Heart right ventricle (tissue), 16 donors: ENCODE measurements around the gene MTA2. TPM values are rescaled to one million over a fixed set of nuclear protein-coding genes. Genes with fewer than 3 reads are reported as not detected.

Experiments used
- ATAC-seq, 8 donors: fragments of 200-7000 bp; cut with Tn5 transposase; one replicate each; pipeline ENCODE4 v1.9.1; 2020; ENCODE audit warnings: mild to moderate bottlenecking in 8 of 8, moderate library complexity in 8 of 8, moderate number of reproducible peaks in 1 of 8
- DNase-seq, 2 donors: peaks; one replicate each; pipeline ENCODE4 v3.0.0-alpha.2; 2020
- H3K27ac ChIP-seq, 10 donors: fragments of 200-600 bp; sonication (generic) in 2 of 10; one replicate each; pipeline versions ENCODE4 v1.5.0 to v1.8.0; 2020 to 2022; ENCODE audit warnings: mild to moderate bottlenecking in 3 of 10
- H3K27me3 ChIP-seq, 7 donors: fragments of 200-600 bp; one replicate each; pipeline ENCODE4 v1.8.0; 2021 to 2022; ENCODE audit warnings: mild to moderate bottlenecking in 2 of 7
- H3K36me3 ChIP-seq, 9 donors: fragments of 200-600 bp; sonication (generic) in 1 of 9; one replicate each; pipeline versions ENCODE4 v1.5.0 to v1.8.0; 2020 to 2022; ENCODE audit warnings: mild to moderate bottlenecking in 2 of 9
- H3K4me1 ChIP-seq, 9 donors: fragments of 200-600 bp; sonication (generic) in 1 of 9; one replicate each; pipeline versions ENCODE4 v1.5.0 to v1.8.0; 2020 to 2022; ENCODE audit warnings: mild to moderate bottlenecking in 4 of 9
- H3K4me3 ChIP-seq, 10 donors: fragments of 200-600 bp; sonication (generic) in 2 of 10; one replicate each; pipeline versions ENCODE4 v1.5.0 to v1.8.0; 2020 to 2022; ENCODE audit warnings: mild to moderate bottlenecking in 7 of 10, moderate library complexity in 2 of 10
- H3K9me3 ChIP-seq, 11 donors: fragments of 200-600 bp in 10 of 11; sonication (generic) in 2 of 11; one replicate each; pipeline versions ENCODE4 v1.5.0 to v1.8.0; 2013 to 2022; ENCODE audit warnings: mild to moderate bottlenecking in 2 of 11, control low read depth in 1 of 11, moderate library complexity in 1 of 11
- whole genome bisulfite sequencing, 2 donors: extraction: QIAGEN DNeasy Blood & Tissue Kit; methylation state at CpG; one replicate each; pipeline ENCODE4 v1.1.7; 2013; ENCODE audit warnings: inconsistent platforms in 1 of 2; 5-methylcytosine and 5-hydroxymethylcytosine counted together
- intact Hi-C, 10 donors: fragments of 100-400 bp; cut with DNase I; formaldehyde crosslinking; loops; one replicate each; pipeline versions ENCODE4 v1.11.1 to v1.14.2; 2022
- polyA plus RNA-seq, 2 donors: library from polyadenylated mRNA; stranded (reverse); fragments of 200-250 nt; gene quantifications; one replicate each; pipeline ENCODE4 v1.2.3, GENCODE V29; 2013
- total RNA-seq, 10 donors: library from RNA; stranded (reverse); fragmentation: NEBNext Ultra II Directional in 3 of 10; extraction: Animal tissue kit (Norgen Biotek cat#: 25700) in 3 of 10; gene quantifications; one replicate each; pipeline versions ENCODE4 v1.2.1 to v1.2.4, GENCODE V29; 2021 to 2023
- TF ChIP-seq, protein P1 (sequence below), 9 donors: fragments of 200-600 bp; sonication (generic) in 2 of 9; IDR thresholded peaks; one replicate each; pipeline versions ENCODE4 v1.5.0 to v1.8.0; 2021 to 2022; ENCODE audit warnings: antibody characterized with exemption in 9 of 9, mild to moderate bottlenecking in 5 of 9, moderate library complexity in 1 of 9
- donor health status: Arrhythmogenic right ventricular cardiomyopathy.
- donor health status: ischemic (EF 13 %, LVEDD 7.1; RV severe dilation, severe dysfunction).
- donor health status: healthy with polysubstance abuse.
- donor health status: DM: no; HTN: yes; CAD: no.
- donor health status: DM: no; HTN: no; CAD: no.
- donor health status: ischemic (EF 25% LVEDD 6.9; RV normal size, moderate dysfunction).
- donor health status: ischemic (EF 25% LVEDD 5.7; RV mildly dilated, moderate dysfunction).
- donor health status: healthy.
- donor health status: DM: yes; HTN: yes; CAD: no.
- donor health status: Ischemic cardiomyopathy.
- donor health status: ischemic (EF 35%, LVEDD 5.7; RV mildly dilated, moderate dysfunction).
- donor health status: nonischemic (EF 11% LVEDD 7.7; RV severe dilation, severe dysfunction).
- donor health status: DM: yes; HTN: yes; CAD: no.
- donor health status: PGD.
- donor health status: ischemic (EF 29% LVEDD 5.4; RV normal size, mild dysfunction).
- donor health status: nonischemic (EF 23%, LVEDD 6.1; RV moderate dilation, normal function).

MTA2 gene
- total and polyA plus RNA-seq, 12 donors, result 22.1 to 45.3 (median 29.8) TPM

DNA sequence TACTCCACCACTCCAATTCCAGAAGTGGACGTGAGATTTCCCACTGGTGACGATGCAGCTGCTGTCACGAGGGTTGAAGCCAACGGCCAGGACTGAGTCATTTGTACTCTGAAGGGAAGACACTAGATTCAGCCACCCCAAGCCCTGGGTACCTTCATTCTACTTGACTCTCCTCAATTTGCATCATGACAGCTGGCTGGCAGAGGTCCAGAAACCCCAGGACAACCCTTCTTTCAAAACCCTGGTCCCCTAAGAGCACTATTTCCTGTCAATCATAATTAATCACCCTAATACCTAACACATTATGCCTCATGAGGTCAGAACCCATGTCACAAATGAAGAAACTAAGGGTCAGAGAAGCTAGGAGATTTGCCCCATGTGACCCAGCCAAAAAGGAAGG, 6.0 kb upstream of the MTA2 start:
- intact Hi-C loops, result loop anchor here in 1 of 10 donors (10.0 kb wide), 1 partner anchor 227 kb away; the partner anchor contains the start of genes STX5, TEX54 and WDR74

DNA sequence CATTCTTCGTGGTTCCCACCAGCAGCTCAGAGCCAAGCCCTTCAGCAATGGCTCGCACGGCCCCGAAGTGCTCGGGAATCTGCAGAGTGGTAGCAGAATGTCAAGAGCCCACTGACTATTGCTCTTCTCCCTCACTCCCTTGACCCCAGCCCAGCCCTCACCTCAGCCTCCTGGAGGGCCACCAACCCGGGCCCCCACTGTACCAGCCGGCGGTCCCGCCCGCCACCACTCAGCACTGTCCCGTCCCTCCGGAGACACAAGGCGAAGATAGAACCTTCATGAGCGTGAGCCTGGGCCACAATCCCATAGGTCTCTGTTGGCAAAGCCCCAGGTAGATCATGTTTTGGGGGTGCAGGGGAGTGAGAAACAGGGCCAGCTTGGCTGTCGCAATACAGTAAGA, 4.2 kb upstream of the MTA2 start:
- WGBS, 2 donors, result 94 to 95% methylated on average over 15 of the region's 15 CpGs
- Histone ChIP-seq H3K4me3 (no peak overlapping the region), H3K27me3 (no peaks in the 10 kb centered on the region), H3K9me3 (no peaks in the 10 kb centered on the region), H3K4me1 (peaks cover 12 to 39% (median 28%) of the 10 kb centered on the region in 9 donors), H3K36me3 (peaks cover 0 to 74% (median 8%) of the 10 kb centered on the region in 9 donors), H3K27ac (no peak overlapping the region)
- intact Hi-C loops, result loop anchor here in 1 of 10 donors (10.0 kb wide), 1 partner anchor 229 kb away; the partner anchor contains the start of genes STX5, TEX54 and WDR74
- ATAC-seq (no peak), DNase-seq (no peak)
- TF ChIP-seq, protein P1, sequence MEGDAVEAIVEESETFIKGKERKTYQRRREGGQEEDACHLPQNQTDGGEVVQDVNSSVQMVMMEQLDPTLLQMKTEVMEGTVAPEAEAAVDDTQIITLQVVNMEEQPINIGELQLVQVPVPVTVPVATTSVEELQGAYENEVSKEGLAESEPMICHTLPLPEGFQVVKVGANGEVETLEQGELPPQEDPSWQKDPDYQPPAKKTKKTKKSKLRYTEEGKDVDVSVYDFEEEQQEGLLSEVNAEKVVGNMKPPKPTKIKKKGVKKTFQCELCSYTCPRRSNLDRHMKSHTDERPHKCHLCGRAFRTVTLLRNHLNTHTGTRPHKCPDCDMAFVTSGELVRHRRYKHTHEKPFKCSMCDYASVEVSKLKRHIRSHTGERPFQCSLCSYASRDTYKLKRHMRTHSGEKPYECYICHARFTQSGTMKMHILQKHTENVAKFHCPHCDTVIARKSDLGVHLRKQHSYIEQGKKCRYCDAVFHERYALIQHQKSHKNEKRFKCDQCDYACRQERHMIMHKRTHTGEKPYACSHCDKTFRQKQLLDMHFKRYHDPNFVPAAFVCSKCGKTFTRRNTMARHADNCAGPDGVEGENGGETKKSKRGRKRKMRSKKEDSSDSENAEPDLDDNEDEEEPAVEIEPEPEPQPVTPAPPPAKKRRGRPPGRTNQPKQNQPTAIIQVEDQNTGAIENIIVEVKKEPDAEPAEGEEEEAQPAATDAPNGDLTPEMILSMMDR (IDR thresholded peaks at IDR 0.05), result no peak

More for the DNA sequence above, 6.0 kb upstream of the MTA2 start:
- no peak overlapping the region for H3K27ac ChIP-seq
- ATAC-seq (no peak), DNase-seq (no peak)
- TF ChIP-seq, protein P1 (IDR thresholded peaks at IDR 0.05), result no peak
- no peaks in the 10 kb centered on the region for H3K27me3 ChIP-seq
- peaks cover 0 to 74% (median 8%) of the 10 kb centered on the region in 9 donors for H3K36me3 ChIP-seq
- H3K4me3 ChIP-seq, result no peak overlapping the region
- WGBS, 2 donors, result 69 to 79% methylated on average over 4 of the region's 4 CpGs
- peaks cover 13 to 42% (median 28%) of the 10 kb centered on the region in 9 donors for H3K4me1 ChIP-seq
- H3K9me3 ChIP-seq, result no peaks in the 10 kb centered on the region

DNA sequence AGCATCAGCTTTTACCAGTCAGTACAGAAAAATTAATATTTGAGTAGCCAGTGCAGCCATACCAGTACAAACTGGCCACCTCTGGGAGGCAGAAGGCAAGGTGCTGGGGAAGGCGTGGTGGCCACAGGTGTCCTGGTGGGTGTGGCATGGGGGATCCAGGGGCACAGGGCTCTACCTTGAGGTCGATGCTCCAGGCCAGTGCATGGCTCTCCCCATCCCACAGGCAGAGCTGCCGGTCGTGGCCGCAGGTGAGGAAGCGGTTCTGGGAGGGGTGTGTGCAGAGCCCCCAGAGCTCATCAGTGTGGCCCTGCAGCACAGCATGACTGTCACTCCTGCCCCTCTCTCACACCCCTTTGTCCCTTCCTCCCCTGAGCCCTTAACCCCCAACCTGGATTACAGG, 3.8 kb upstream of the MTA2 start:
- Histone ChIP-seq H3K27ac (no peak overlapping the region), H3K4me1 (peaks cover 12 to 38% (median 28%) of the 10 kb centered on the region in 9 donors), H3K36me3 (peaks cover 0 to 71% (median 8%) of the 10 kb centered on the region in 9 donors), H3K4me3 (no peak overlapping the region), H3K27me3 (no peaks in the 10 kb centered on the region), H3K9me3 (no peaks in the 10 kb centered on the region)
- WGBS, 2 donors, result 82 to 95% methylated on average over 3 to 6 of the region's 6 CpGs
- TF ChIP-seq, protein P1 (IDR thresholded peaks at IDR 0.05), result no peak
- DNase-seq (no peak), ATAC-seq (no peak)
- intact Hi-C loops, result loop anchor here in 1 of 10 donors (10.0 kb wide), 1 partner anchor 229 kb away; the partner anchor contains the start of genes STX5, TEX54 and WDR74

DNA sequence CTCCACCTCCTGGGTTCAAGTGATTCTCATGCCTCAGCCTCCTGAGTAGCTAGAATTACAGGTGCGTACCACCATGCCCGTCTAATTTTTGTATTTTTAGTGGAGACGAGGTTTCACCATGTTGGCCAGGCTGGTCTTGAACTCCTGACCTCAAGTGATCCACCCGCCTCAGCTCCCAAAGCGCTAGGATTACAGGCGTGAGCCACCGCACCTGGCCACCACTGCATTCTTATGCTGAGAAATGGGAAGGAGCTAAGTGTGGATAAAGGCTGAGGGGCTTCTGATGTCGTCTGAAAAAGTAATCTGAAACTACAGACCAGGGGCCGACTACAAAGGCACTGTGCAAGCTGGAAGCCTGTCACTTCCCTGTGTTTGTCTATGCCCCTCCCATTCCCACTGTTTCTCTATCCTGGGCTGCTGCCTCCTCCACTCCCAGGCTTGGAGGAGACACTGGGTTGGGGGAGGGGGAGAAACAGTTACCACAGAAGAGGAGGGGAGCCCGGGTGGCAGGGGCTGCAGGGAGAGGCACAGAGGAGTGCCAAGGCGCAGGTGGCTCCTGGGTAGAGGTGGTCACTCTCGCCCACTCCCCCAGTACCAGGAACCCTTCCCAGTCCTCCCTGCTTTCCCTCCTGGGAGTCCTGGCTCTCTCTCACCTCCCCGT, 2.9 kb upstream of the MTA2 start:
- intact Hi-C loops, result loop anchor here in 2 of 10 donors (5.0 to 10.0 kb wide), 2 partner anchors 63 to 230 kb away; partner anchors contain the start of genes C11orf98 (in 1 of the 2), CSKMT (in 1 of the 2), STX5 (in 1 of the 2) and TEX54 (in 1 of the 2)
- H3K27me3 ChIP-seq, result no peaks in the 10 kb centered on the region
- DNase-seq (no peak), ATAC-seq (no peak)
- no peak overlapping the region for H3K27ac ChIP-seq
- no peak overlapping the region for H3K4me3 ChIP-seq
- peaks cover 15 to 40% (median 28%) of the 10 kb centered on the region in 9 donors for H3K4me1 ChIP-seq
- peaks cover 0 to 65% (median 8%) of the 10 kb centered on the region in 9 donors for H3K36me3 ChIP-seq
- TF ChIP-seq, protein P1 (IDR thresholded peaks at IDR 0.05), result no peak
- H3K9me3 ChIP-seq, result no peaks in the 10 kb centered on the region
- 80 to 86% methylated on average over 13 of the region's 13 CpGs for WGBS, 2 donors
